B cell (primary cell): ENCODE data around the gene TSHZ3. TPM values are rescaled to one million over a fixed set of nuclear protein-coding genes. Genes with fewer than 3 reads are reported as not detected.

Experiments
- ATAC-seq: fragments of 200-7000 bp; cut with Tn5 transposase; one replicate; pipeline ENCODE4 v1.10.0; 2021; ENCODE audit warnings: low read depth, mild to moderate bottlenecking, moderate number of reproducible peaks, moderate library complexity
- CTCF ChIA-PET: fragments of 350-600 bp; sonication (Branson Sonifier 250); formaldehyde crosslinking; loops from one replicate; lab custom pipeline; 2021; ENCODE audit warnings: antibody characterized with exemption, inconsistent platforms; lab: Charles Lee
- POLR2A ChIA-PET: fragments of 350-600 bp; sonication (Branson Sonifier 250); formaldehyde crosslinking; loops from one replicate; lab custom pipeline; 2021; ENCODE audit warnings: antibody characterized with exemption; lab: Charles Lee
- DNase-seq: peaks from one replicate; pipeline ENCODE4 v3.0.0; 2013
- H2AFZ ChIP-seq: 2 replicates; pipeline ENCODE4 v1.6.1; 2012; ENCODE audit warnings: mild to moderate bottlenecking, low read depth, low read length; ENCODE audit not compliant: insufficient read depth, poor library complexity, severe bottlenecking
- H3K27ac ChIP-seq, 2 donors: 1 replicate in 1 of 2; 2 replicates in 1 of 2; pipeline ENCODE4 v1.5.1; 2012 to 2013; ENCODE audit warnings: low read length in 2 of 2, mild to moderate bottlenecking in 2 of 2, moderate library complexity in 1 of 2
- H3K27me3 ChIP-seq, 4 experiments: fragments of 200-600 bp in 1 of 4; sonication (generic) in 1 of 4; replicated peaks in 1 of 4; 1 replicate in 2 of 4; 2 replicates in 2 of 4; pipeline versions ENCODE4 v1.6.1 to v1.7.0; 2013 to 2016; ENCODE audit warnings: low read length in 3 of 4, mild to moderate bottlenecking in 2 of 4, mixed read lengths in 1 of 4, moderate library complexity in 1 of 4; ENCODE audit not compliant: insufficient read depth in 4 of 4, control insufficient read depth in 3 of 4; ENCODE audit errors: control extremely low read depth in 1 of 4
- H3K36me3 ChIP-seq, 2 experiments: replicated peaks in 1 of 2; 1 replicate in 1 of 2; 2 replicates in 1 of 2; pipeline versions ENCODE4 v1.6.1 to v1.7.1; 2013; ENCODE audit warnings: low read length in 1 of 2; ENCODE audit not compliant: insufficient read depth in 2 of 2, control insufficient read depth in 1 of 2; ENCODE audit errors: control extremely low read depth in 1 of 2, extremely low read depth in 1 of 2
- H3K4me1 ChIP-seq, 2 donors: fragments of 200-600 bp in 1 of 2; sonication (generic) in 1 of 2; 1 replicate in 1 of 2; 2 replicates in 1 of 2; pipeline versions ENCODE4 v1.5.1 to v1.6.1; 2013 to 2017; ENCODE audit warnings: low read length in 2 of 2; ENCODE audit not compliant: control insufficient read depth in 2 of 2, insufficient read depth in 2 of 2
- H3K4me2 ChIP-seq: replicated peaks from 2 replicates; pipeline ENCODE3; 2012; ENCODE audit warnings: mild to moderate bottlenecking, low read depth, low read length; ENCODE audit not compliant: poor library complexity, severe bottlenecking
- H3K4me3 ChIP-seq, 5 experiments: fragments of 200-600 bp in 1 of 5; sonication (generic) in 1 of 5; 1 replicate in 3 of 5; 2 replicates in 2 of 5; pipeline versions ENCODE4 v1.5.1 to v1.7.0; 2011 to 2016; ENCODE audit warnings: low read length in 4 of 5, mild to moderate bottlenecking in 4 of 5, low read depth in 2 of 5, control low read depth in 1 of 5, moderate library complexity in 1 of 5; ENCODE audit not compliant: insufficient read depth in 1 of 5; ENCODE audit errors: control extremely low read depth in 1 of 5, extremely low read depth in 1 of 5
- H3K79me2 ChIP-seq: fragments of 200-600 bp; sonication (generic); one replicate; pipeline ENCODE4 v1.6.0; 2016; ENCODE audit warnings: low read length; ENCODE audit not compliant: control insufficient read depth, insufficient read depth
- H3K9ac ChIP-seq: fragments of 200-600 bp; sonication (generic); 2 replicates; pipeline ENCODE4 v1.6.1; 2017; ENCODE audit warnings: mild to moderate bottlenecking, low read length, moderate library complexity
- H3K9me3 ChIP-seq, 3 donors: one replicate each; pipeline versions ENCODE4 v1.6.1 to v1.7.1; 2013; ENCODE audit warnings: low read length in 2 of 3; ENCODE audit not compliant: control insufficient read depth in 2 of 3, insufficient read depth in 1 of 3; ENCODE audit errors: control extremely low read depth in 1 of 3
- H4K20me1 ChIP-seq: 2 replicates; pipeline ENCODE4 v1.6.0; 2012; ENCODE audit warnings: mild to moderate bottlenecking, low read length; ENCODE audit not compliant: insufficient read depth, control insufficient read depth, poor library complexity, severe bottlenecking
- H3K27ac Mint-ChIP-seq: one replicate; pipeline ENCODE4 v1.8.0; 2021; ENCODE audit warnings: mixed read lengths
- H3K27me3 Mint-ChIP-seq: one replicate; pipeline ENCODE4 v1.8.0; 2021; ENCODE audit warnings: mixed read lengths
- H3K4me1 Mint-ChIP-seq: one replicate; pipeline ENCODE4 v1.8.0; 2021; ENCODE audit warnings: mixed read lengths
- H3K4me3 Mint-ChIP-seq: one replicate; pipeline ENCODE4 v1.8.0; 2021; ENCODE audit warnings: mixed read lengths
- H3K9me3 Mint-ChIP-seq: one replicate; pipeline ENCODE4 v1.8.0; 2022; ENCODE audit warnings: mixed read lengths; ENCODE audit not compliant: insufficient read depth
- CTCF ChIP-seq: fragments of 200-600 bp; IDR thresholded peaks from one replicate; pipeline ENCODE4 v1.8.0; 2022; ENCODE audit warnings: antibody characterized with exemption, mild to moderate bottlenecking
- EZH2 ChIP-seq: IDR thresholded peaks from 2 replicates; pipeline ENCODE4 v1.6.1; 2012; ENCODE audit warnings: borderline replicate concordance, low read depth, mild to moderate bottlenecking, moderate library complexity, low read length; ENCODE audit not compliant: insufficient read depth, poor library complexity, severe bottlenecking
- WGBS: methylation state at CpG from one replicate; pipeline ENCODE4 v1.1.5; 2013; ENCODE audit warnings: missing lambda C conversion rate; ENCODE audit not compliant: insufficient coverage; 5-methylcytosine and 5-hydroxymethylcytosine counted together
- intact Hi-C: fragments of 100-400 bp; cut with micrococcal nuclease; formaldehyde crosslinking; loops from one replicate; pipeline ENCODE4 v1.10.0; 2022
- polyA plus RNA-seq: library from polyadenylated mRNA; depleted of rRNA; stranded (reverse); fragments of >200 nt; gene quantifications from 2 replicates; pipeline ENCODE4 v1.2.3, GENCODE V29; 2012
- total RNA-seq, 2 donors: library from RNA; stranded (reverse); fragments of 120-200 nt in 1 of 2; gene quantifications; 1 replicate in 1 of 2; 2 replicates in 1 of 2; pipeline versions ENCODE4 v1.2.3 to v1.2.4, GENCODE V29; 2013 to 2022

Gene TSHZ3
- total and polyA plus RNA-seq, 2 donors (not counting 1 experiment from before 2014, with no cell fraction given) = 0.03 to 0.34 TPM

DNA sequence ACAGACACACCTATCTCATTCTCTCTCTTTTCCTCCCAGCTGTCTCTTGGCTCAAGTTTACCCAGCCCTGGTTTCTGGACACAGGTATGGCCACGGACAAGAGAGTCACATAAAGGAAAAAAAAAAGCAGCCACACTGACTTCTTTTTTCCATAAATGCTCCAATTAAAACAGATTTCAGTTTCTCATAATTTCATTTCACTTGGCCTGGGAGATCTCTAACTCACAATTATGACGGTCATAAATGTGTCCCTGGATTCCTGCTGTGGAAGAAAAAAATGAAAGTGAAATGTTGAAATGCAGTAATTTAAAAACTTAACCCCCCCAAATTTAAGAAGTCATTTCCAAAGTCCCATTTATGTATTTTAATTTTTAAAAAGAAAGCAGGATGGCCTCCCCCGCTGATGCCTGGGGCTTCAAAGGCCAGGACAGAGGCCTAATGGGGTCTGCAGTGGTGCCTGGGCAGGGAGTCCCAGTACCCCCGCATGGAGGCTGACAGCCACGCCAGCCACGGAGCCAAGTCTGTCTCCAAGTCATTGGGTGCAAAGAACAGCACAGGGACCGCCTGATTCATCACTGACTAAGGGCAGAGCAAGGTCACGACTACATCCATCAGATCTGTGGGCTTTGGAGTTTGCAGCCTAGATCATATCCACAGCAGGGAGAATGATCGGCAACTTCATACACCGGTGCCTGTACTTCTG lies 79.7 kb downstream of the TSHZ3 start:
- H3K27me3 ChIP-seq = no peaks in the 10 kb centered on the region
- Mint-ChIP-seq H3K27me3 (no peaks in the 10 kb centered on the region), H3K27ac (no peak overlapping the region), H3K4me1 (no peaks in the 10 kb centered on the region), H3K9me3 (no peaks in the 10 kb centered on the region), H3K4me3 (no peak overlapping the region)
- DNase-seq (no peak), ATAC-seq (no peak)
- TF ChIP-seq CTCF = no peak
- no peak for TF ChIP-seq EZH2
- H3K27ac ChIP-seq = no peak overlapping the region
- no peak overlapping the region for H3K9ac ChIP-seq
- ChIA-PET CTCF (no interaction called here), POLR2A (no interaction called here)
- WGBS = 86% methylated on average over 9 of the region's 10 CpGs
- peaks cover 0 to 36% (median 0%) of the 10 kb centered on the region in 3 donors for H3K9me3 ChIP-seq
- no peak overlapping the region for H2AFZ ChIP-seq
- no peaks in the 10 kb centered on the region for H3K4me1 ChIP-seq
- no peaks in the 10 kb centered on the region for H4K20me1 ChIP-seq
- no peak overlapping the region for H3K4me3 ChIP-seq
- no peaks in the 10 kb centered on the region for H3K79me2 ChIP-seq
- H3K4me2 ChIP-seq = no peak overlapping the region
- intact Hi-C loops = no loop called here
- H3K36me3 ChIP-seq = no peaks in the 10 kb centered on the region

DNA sequence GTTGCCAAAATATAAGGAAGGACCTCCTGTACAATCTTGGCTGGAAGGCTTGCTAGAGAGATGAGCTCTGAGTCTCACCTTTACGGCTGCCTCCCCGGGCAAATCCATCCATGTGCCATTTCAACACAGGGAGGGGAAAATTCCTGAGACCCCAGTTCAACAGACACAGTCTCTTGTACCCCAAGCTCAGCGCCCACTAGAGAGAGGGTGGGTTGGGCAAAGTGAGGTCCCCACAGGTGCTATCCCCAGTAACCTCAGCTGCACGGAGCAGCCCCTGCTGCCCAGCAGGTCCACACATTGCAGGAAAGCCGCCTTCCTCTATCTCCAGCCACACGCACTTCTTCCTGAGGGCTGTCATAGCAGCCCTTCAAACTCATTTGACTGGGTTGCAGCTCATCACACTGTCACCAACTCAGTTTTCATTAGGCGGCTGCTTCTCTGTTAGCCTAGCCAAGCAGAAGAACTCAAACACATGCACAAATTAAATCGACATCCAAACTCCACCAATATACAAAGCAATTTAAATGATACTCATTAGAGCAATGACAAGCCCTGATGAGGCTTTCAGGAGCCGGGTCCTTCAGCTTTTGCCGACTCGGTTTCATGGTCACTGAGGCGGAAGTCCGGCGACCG lies 80.4 kb downstream of the TSHZ3 start:
- Histone ChIP-seq H3K9me3 (peaks cover 0 to 40% (median 0%) of the 10 kb centered on the region in 3 donors), H4K20me1 (no peaks in the 10 kb centered on the region), H2AFZ (no peak overlapping the region), H3K4me1 (no peaks in the 10 kb centered on the region), H3K79me2 (no peaks in the 10 kb centered on the region), H3K4me3 (no peak overlapping the region), H3K27me3 (no peaks in the 10 kb centered on the region), H3K4me2 (no peak overlapping the region), H3K27ac (no peak overlapping the region), H3K9ac (no peak overlapping the region), H3K36me3 (no peaks in the 10 kb centered on the region)
- Mint-ChIP-seq H3K9me3 (no peaks in the 10 kb centered on the region), H3K4me1 (no peaks in the 10 kb centered on the region), H3K27ac (no peak overlapping the region), H3K27me3 (no peaks in the 10 kb centered on the region), H3K4me3 (no peak overlapping the region)
- intact Hi-C loops = no loop called here
- ATAC-seq (no peak), DNase-seq (no peak)
- ChIA-PET CTCF (no interaction called here), POLR2A (no interaction called here)
- 88% methylated on average over 13 of the region's 15 CpGs for WGBS
- TF ChIP-seq CTCF (no peak), EZH2 (no peak)
